HG03521 (cell line): ENCODE results near the gene ASCL4.
"Not testable (repeated sequence)": the region's sequence is repeated elsewhere in the genome, so short reads cannot be mapped to it uniquely, and the experiment has no call there.

Experiments
- ATAC-seq: cut with Tn5 transposase; IDR thresholded peaks from one replicate; pipeline ENCODE4 v1.9.1; 2021; ENCODE audit warnings: mild to moderate bottlenecking, moderate library complexity; ENCODE audit not compliant: unreplicated experiment

ASCL4 gene, protein sequence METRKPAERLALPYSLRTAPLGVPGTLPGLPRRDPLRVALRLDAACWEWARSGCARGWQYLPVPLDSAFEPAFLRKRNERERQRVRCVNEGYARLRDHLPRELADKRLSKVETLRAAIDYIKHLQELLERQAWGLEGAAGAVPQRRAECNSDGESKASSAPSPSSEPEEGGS

DNA sequence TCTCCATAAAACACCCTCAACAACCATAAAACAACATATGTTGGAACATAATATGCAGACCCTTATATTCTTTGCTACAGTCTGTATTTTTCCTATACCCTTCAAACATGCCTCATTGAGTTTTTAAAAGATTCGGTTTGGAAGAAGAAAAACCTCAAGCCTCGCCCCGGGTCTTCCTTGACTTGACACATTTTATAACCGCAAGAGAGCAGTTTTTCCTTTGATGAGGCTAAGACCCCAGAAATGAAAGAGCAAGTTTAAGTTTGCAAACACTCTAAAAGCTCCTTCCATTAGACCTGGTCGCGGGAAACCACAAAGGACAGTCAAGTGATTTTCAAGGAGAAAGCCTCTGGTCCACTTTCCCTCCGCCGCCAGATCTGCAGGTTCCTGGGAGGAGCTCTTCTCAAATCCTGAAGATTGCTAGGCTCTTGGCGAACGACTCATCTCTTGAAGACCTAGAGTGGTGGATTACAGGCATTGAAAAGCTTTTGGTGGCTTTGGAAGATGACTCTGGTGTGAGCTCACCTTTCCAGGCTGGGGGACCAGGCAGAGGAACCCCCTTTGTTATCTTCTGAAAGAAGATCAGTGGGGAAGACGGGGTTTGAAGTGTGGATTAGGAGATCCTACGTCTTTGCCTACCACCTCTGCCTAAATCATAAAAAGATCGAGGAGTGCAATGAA is at the start of gene ASCL4:
TSS of gene ASCL4 (plus strand) at position 356 of the 681 bp plus-strand sequence. CDS start 515 bp downstream, outside the sequence.
- ATAC-seq = no peak

DNA sequence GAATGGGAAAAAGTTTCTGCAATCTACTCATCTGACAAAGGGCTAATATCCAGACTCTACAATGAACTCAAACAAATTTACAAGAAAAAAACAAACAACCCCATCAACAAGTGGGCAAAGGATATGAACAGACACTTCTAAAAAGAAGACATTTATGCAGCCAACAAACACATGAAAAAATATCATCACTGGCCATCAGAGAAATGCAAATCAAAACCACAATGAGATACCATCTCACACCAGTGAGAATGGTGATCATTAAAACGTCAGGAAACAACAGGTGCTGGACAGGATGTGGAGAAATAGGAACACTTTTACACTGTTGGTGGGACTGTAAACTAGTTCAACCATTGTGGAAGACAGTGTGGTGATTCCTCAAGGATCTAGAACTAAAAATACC is 47.2 kb upstream of the ASCL4 start:
- not testable (repeated sequence) for ATAC-seq

DNA sequence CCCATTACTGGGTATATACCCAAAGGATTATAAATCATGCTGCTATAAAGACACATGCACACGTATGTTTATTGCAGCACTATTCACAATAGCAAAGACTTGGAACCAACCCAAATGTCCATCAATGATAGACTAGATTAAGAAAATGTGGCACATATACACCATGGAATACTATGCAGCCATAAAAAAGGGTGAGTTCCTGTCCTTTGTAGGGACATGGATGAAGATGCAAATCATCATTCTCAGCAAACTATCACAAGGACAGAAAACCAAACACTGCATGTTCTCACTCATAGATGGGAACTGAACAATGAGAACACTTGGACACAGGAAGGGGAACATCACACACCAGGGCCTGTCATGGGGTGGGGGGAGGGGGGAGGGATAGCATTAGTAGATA is 46.8 kb upstream of the ASCL4 start:
- ATAC-seq = not testable (repeated sequence)

DNA sequence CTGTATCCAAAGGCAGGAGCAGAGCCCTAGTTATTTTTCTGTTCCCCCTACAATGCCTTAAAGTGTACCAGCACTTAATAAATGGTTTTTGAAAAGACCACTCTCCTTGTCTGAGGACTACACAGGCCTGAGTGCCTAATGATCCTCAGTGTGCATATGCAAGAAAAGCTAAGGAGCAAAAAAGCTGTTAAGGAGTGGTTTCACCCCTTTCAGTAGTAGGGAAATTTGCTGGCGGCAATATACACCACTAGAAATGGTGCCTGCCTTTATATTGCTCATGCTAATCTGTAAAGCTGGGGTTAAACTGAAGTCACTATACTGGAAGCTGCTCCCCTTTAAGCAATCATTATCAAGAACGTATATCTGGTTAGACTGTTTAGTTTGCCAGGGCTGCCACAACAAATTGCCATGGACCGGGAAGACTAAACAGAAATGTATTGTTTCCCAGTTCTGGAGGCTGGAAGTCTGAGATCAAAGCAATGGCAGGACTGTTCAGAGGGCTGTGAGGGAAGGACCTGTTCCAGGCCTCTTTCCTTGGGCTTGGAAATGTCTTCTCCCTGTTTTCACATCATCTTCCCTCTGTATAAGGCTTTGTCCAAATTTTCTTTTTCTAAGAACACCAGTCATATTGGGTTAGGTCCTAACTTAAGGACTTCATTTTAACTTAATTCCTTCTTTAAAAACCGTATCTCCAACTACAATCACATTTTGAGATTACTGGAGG is 43.7 kb upstream of the ASCL4 start:
- no peak for ATAC-seq

DNA sequence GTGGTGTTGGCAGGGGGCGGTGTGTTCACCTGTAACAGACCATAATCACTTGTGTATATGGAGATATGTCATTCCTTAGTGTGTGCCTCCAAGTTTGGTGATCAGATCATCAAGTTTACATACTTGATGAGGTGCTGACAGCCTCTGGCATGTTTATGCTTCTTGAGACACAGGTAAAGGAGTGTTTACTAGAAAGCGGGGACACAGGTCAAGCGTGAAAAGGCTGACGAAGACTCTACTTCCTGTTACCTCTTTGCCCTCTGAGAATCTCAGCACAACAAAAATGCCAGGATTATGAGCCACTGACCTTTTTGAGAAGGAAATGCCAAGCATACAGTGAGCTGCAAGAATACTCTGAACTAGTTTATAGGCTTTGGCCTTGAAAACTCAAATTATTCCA is 43.1 kb upstream of the ASCL4 start:
- no peak for ATAC-seq

DNA sequence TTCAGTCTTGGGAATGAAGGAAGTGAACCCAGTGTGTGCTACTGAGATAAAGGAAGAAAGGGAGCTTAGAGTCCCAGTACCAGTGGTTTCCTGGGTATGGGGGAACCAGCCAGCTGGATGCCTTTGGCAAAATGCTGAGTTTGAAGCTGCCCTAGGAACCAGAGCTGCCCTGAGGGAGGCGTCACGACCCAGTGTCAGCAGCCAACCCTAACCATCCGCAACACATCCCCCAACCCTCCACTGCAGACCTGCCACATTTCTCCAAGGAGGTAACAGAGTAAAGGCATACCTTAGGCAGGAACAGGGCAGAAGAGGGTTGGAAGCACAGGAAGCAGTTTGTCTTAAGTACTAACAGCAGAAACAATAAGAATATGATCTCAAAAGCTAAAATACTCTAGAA is 42.1 kb upstream of the ASCL4 start:
- ATAC-seq = no peak

DNA sequence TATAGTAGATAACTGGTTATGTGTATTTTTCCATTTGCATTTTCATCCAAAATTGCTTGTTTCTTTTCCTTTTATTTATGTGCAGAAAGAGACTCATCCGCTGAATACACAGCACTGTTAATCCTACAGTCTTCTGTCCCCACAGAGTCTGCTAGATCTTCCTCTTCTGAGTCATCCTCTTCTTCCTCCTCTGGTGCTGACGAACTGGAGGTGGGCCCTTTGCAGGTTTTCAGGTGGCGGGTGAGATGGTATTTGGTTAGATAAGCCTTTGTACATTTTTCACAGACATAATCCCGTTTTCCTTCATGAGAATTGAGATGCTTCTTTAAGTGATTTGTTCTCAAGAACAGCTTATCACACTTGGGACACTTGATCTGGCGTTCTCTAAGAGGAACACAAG is 40.4 kb upstream of the ASCL4 start:
- no peak for ATAC-seq

DNA sequence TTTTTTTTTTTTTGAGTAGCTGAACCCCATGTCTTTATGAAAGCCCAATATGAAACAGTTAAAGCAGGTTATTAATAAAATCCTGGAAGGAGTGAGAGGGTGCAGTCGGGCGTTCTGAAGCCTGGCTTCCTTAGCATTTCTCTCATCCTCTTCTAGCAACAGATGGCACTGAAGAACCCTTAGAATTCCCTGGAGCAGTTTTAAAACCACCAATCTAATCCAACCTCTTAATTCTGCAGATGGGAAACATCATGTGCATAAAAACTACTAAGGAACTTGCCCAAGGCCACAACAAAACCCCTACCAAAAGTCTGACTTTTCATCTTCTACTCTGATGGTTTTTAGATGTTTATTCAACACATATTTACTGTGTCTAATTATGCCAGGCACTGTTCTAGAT is 38.7 kb upstream of the ASCL4 start:
- no peak for ATAC-seq

DNA sequence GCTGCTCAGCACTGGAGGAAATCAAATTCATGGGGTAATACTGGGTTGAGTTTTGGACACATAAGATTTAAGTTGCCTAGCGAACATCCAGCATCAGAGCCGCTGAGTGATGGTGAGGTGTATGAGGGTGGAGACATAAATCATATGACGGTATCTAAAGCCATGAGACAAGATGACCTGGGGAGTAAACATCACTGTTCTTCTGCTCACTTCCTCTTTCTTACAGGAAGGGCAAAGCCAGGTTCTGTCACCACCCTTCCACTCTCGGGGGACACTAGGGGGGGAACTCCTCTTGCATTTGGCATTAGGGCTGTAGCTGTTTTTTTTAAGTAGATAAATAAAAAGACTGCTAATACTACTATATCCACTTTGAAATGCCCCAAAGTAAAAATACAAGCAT is 37.6 kb upstream of the ASCL4 start:
- peak; percentile 96 for ATAC-seq

DNA sequence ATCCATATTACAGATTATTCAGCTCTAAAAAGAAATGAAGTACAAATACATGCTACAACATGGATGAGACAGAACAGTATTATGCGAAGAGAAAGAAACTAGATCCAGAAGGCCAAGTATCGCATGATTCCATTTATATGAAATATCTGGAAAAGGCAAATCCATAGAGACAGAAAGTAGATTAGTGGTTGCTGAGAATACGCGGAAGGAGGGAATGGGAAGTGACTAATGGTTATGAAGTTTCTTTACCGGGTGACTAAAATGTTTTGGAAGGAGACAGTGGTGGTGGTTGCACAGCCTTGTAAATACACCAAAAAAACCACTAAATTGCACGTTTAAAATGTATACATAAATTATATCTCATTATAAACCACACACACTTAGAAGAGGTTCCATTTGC is 26.0 kb upstream of the ASCL4 start:
- no peak for ATAC-seq

DNA sequence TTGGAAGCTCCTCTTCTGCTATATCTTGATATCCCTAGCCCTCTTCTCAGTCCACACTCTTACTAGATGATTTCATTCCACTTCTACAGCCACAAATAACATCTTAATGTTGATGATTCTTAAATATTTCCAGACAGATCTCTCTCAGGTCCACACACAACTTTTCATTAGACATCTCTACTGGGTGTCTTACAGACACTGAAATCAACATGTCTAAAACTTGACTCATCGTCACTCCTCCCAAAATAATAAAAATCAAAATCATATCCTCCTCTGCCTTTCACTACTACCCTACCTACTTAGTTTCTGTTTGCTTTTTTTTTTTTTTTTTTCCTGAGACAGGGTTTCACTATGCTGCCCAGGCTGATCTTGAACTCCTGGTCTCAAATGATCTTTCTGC is 25.4 kb upstream of the ASCL4 start:
- ATAC-seq = no peak

DNA sequence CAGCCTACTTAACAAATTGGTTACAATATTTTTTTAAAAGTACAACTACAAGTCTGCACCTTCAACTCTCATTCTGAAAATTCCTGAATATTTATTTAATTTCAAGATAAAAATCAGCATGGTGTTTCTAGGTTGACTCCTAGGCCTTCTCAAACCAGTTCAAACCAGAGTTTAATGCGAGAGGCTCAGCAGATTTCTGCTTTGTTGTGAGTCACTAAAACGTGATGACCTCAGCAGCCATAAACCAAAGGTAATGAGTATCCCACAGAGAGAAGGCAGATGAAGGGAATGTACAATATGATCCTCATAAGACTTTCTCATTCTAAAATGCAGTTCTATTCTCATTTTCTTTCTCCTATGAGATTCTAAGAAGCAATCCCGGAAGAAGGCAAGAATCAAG is 15.1 kb upstream of the ASCL4 start:
- ATAC-seq = no peak

DNA sequence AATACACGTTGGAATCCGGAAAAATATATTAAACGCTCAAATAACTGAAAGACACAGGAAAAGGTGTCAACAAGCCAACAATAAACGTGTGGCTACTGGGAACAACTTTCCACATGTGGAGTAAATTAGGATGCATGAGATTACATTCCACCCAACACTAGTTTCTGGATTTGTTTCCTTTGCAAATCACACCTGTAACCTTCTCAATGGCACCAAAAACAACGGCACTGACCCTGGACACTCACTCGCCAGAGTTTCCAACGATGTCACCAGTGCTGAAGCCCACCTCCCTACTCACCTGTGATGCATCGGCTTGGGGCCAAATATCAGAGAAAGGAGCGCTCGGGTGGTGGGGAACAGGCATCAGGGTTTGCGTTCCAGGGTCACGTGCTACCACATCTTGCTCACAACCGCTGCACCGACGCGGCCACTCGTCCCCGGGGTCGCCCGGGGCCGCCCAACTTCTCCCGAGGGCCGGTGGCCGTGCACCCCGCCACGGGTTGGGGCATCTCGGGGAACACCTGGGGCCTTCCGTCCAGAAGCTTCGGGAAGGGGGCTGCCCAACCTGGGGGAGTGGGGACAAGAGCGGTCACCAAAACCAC is 14.2 kb upstream of the ASCL4 start:
- ATAC-seq = peak; percentile 8

DNA sequence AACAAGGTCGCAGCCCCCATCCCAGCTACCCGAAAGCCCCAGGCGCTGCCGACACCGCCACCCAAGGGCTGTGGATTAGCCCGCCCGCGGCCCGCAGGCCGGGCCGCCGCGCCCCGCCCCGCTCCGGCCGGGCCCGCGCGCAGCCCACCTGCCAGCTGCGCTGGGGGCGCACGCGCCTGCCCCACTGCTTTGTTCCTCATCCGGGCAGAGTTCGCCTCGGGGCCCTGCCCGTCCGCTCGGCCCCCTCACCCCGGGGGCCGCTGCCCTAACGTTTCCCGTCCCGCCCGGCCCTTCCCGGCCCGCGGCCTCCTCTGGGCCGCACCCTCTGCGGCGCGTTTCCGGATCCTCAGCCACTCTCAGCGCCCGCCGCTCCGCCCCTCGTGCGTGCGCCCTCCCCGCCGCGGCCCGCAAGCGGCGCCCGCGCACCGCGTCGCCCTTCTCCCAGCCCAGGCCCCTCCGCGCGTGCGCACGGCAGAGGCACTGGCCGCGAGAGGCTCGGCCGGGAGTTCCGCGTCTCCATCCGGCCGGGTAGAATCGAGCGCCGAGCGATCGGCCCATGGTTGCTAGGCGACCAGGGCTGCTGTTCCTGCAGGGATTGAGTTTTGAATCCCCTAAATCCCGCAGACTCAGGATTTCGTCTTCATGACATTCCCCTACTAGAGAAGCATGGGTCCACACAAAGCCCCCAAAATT is 13.5 kb upstream of the ASCL4 start, which contains the start of gene PRDM4:
TSS of gene PRDM4 (minus strand) at position 329 of the 693 bp plus-strand sequence. CDS start 622 bp downstream, outside the sequence.
- ATAC-seq = peak; percentile 90

DNA sequence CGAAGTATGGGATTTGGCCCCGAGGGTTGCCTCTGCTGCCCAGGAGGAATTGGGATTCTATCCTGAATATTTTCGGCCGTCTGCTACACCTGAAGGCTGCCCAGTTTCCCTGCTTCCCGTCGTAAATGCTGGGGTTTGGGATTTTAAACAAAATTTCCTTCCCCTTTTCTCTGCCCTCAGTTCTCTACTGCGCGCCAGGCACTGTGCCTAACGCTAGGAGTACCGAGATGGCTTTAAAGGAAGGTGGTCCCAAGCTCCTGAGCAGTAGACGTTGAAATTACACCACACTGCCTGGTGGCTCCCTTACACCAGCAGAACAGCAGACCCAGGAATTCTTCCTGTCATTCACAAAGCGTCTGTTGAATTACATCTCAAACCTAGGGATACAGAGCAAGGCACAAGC is 13.0 kb upstream of the ASCL4 start:
- no peak for ATAC-seq

DNA sequence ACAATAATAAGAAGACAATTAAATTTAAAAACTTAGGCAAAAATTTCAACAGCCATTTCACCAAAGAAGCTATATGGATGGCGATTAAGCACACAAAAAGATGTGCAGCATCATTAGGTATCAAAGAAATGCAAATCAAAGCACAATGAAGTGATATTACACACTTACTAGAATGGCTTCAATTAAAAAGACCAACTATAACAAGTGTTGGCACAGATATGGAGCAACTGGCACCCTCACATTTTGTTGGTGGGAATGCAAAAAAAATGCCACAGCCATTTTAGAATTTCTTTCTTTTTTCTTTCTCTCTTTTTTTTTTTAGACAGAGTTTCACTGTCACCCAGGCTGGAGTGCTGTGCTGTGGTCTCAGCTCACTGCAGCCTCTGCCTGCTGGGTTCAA is 11.6 kb upstream of the ASCL4 start:
- no peak for ATAC-seq

DNA sequence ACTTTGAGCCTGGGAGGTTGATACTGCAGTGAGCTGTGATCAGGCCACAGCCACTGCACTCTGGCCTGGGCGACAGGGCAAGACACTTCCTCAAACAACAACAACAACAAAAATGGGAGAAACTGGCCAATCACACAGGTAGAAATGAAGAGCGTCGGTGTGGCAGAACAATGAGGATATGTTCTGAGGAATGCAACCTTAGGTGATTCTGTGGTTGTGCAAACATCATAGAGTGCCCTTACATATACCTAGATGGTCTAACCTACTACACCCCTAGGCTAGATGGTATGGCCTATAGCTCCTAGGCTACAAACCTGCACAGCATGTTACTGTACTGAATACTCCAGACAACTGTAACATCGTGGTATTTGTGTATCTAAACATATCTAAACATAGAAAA is 9.9 kb upstream of the ASCL4 start:
- no peak for ATAC-seq

DNA sequence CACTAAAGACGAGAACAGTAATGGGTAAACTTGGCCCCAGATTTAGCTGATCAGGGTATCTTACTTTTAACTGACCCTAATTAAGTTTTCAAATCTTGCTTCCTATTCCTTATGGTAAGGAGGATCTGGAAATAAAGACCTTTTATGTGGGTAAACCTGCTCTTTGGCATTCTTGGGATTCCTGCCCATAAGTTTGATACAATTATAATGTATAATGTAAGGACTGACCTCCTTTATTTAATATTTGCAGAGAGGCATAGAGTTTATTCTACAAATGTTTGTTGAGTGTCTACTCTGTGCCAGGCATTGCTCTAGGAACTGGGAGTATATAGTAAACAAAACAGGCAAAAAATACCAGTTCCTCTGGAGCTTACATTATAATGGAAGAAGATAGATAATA is 9.2 kb upstream of the ASCL4 start:
- ATAC-seq = no peak

DNA sequence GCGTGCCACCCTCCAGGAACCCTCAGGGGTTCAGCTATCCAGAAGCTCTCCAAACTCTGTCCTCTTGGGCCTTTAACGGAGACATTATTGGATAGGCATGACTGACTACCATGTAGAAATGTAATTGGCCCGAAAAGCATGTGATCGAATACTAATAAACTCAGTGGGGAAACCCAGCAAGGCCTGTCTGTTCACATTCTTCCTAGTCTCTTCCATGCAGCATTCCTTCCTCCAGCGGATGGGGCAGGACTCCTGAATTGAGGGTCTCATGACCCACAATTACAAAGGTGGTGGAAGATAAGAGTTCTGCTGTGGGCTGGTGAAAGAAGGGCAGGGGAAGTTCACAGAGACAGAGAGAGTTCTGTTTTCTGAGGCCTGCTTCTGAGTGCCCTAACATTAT is 7.0 kb upstream of the ASCL4 start:
- no peak for ATAC-seq

DNA sequence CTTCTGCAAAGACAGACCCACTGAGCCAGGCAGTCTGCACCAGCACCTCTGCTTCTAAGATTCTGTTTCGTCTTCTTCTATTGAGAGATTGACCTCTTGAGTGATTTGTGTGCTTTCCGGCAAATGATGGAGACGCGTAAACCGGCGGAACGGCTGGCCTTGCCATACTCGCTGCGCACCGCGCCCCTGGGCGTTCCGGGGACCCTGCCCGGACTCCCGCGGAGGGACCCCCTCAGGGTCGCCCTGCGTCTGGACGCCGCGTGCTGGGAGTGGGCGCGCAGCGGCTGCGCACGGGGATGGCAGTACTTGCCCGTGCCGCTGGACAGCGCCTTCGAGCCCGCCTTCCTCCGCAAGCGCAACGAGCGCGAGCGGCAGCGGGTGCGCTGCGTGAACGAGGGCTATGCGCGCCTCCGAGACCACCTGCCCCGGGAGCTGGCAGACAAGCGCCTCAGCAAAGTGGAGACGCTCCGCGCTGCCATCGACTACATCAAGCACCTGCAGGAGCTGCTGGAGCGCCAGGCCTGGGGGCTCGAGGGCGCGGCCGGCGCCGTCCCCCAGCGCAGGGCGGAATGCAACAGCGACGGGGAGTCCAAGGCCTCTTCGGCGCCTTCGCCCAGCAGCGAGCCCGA is 703 bp downstream of the ASCL4 start:
- no peak for ATAC-seq

DNA sequence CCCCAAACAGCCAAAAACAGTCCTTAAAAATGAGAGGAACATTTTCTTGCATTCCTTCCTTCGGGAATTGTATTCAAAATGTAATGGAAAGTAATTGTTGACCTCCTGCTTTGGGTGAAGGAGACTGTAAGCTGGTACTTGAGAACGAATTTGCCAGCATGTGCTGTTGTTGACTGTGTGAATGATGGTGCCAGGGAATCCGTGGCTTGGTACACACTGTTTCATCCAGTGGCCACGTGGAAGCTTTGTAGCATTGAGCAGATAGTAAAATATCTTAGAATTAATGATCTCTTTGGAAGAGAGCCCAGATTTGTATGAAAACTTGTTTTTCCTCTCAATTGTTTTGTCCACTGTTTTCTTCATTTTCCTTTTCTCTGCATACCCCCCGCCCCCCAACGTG is 1.7 kb downstream of the ASCL4 start:
- no peak for ATAC-seq
